ENCODE measurements around the gene DAP. TPM values are rescaled to one million over a fixed set of nuclear protein-coding genes. Genes with fewer than 3 reads are reported as not detected.

The DAP gene
- total and polyA plus RNA-seq, 2 donors from 2014 or later: 123 to 133 TPM

DNA sequence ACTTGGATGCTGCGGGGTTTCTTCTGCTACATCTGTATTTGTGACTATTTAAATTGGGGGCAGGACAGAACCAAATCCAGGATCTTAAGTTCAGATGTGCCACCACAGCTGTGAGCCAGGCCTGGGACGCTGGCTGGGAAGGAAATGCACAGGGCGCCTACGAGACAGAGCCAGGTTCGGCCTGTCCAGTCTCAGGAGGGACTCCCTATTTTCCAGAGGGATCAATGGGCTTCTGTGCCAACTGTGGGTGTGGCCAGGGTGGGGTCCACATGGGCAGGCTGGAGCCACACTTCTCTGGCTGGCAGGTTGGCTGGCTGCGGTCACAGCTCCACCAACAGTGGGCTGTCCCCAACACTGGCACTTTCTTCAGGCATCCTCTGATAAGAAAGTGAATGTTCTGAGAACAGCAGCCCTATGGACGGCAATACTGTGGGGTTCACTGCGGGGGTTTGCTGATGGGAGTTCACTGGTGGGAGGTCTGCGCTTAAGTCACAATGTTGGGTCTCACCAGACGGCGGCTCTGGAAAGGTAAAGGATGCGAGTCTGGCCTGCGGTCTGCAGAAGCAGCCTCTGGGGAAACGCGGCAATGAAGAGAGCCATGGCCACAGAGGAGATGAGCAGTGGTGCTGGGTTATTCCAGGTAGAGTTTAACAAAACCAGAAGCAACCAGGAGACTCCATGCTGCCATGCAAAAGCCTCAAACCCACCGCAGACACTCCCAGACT is 78.1 kb downstream of the DAP start:
- FAIRE-seq (no peak), DNase-seq (no peak)
- no peak overlapping the region for H3K9ac ChIP-seq (ENCODE audit: low read length in 3 of 3)
- H3K4me3 ChIP-seq (ENCODE audit: low read length in 3 of 3): no peak overlapping the region
- peaks cover 0 to 36% (median 27%) of the 10 kb centered on the region in 3 donors for H3K36me3 ChIP-seq (ENCODE audit: control insufficient read depth in 2 of 3, insufficient read depth in 3 of 3, low read length in 3 of 3)
- intact Hi-C loops (cut with DNase I): no loop called here
- peaks cover 0 to 5% (median 0%) of the 10 kb centered on the region in 3 donors for H3K9me3 ChIP-seq (ENCODE audit: control insufficient read depth in 2 of 3, insufficient read depth in 1 of 3, low read length in 3 of 3)
- no peaks in the 10 kb centered on the region for H3K27me3 ChIP-seq (ENCODE audit: control insufficient read depth, insufficient read depth, low read length)
- no peak overlapping the region for H3K27ac ChIP-seq (ENCODE audit: low read depth in 2 of 2, low read length in 2 of 2)
- TF ChIP-seq, protein P1, sequence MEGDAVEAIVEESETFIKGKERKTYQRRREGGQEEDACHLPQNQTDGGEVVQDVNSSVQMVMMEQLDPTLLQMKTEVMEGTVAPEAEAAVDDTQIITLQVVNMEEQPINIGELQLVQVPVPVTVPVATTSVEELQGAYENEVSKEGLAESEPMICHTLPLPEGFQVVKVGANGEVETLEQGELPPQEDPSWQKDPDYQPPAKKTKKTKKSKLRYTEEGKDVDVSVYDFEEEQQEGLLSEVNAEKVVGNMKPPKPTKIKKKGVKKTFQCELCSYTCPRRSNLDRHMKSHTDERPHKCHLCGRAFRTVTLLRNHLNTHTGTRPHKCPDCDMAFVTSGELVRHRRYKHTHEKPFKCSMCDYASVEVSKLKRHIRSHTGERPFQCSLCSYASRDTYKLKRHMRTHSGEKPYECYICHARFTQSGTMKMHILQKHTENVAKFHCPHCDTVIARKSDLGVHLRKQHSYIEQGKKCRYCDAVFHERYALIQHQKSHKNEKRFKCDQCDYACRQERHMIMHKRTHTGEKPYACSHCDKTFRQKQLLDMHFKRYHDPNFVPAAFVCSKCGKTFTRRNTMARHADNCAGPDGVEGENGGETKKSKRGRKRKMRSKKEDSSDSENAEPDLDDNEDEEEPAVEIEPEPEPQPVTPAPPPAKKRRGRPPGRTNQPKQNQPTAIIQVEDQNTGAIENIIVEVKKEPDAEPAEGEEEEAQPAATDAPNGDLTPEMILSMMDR (IDR thresholded peaks at IDR 0.05; ENCODE audit: borderline replicate concordance, extremely low read depth, insufficient read depth): no peak
- no peaks in the 10 kb centered on the region for H3K4me1 ChIP-seq (ENCODE audit: control insufficient read depth in 2 of 3, insufficient read depth in 2 of 3, low read depth in 1 of 3, low read length in 3 of 3)

DNA sequence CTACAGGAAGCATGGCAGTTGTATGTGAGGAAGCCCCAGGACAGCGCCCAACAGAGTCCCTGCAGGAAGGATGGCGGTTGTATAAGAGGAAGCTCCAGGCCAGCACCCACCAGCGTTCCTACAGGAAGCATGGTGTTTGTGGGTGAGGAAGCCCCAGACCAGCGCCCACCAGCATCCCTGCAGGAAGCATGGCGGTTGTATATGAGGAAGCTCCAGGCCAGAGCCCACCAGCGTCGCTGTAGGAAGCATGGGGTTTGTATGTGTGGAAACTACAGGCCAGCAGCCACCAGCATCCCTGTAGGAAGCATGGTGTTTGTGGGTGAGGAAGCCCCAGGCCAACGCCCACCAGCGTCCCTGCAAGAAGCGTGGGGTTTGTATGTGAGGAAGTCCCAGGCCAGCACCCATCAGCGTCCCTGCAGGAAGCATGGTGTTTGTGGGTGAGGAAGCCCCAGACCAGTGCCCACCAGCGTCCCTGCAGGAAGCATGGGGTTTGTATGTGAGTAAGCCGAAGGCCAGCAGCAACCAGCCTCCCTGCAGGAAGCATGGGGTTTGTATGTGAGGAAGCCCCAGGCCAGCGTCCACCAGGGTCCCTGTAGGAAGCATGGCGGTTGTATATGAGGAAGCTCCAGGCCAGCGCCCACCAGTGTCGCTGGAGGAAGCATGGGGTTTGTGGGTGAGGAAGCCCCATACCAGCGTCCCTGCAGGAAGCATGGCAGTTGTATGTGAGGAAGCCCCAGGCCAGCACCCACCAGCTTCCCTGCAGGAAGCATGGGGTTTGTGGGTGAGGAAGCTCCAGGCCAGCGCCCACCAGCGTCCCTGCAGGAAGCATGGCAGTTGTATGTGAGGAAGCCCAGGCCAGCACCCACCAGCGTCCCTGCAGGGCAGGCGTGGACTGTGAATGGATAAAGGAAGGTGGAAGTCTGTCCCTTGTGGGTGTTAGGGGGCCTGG is 79.0 kb downstream of the DAP start:
- no peak for DNase-seq
- Histone ChIP-seq H3K27ac (ENCODE audit: low read depth in 2 of 2, low read length in 2 of 2) (no peak overlapping the region), H3K9me3 (ENCODE audit: control insufficient read depth in 2 of 3, insufficient read depth in 1 of 3, low read length in 3 of 3) (peaks cover 0 to 3% (median 0%) of the 10 kb centered on the region in 3 donors), H3K27me3 (ENCODE audit: control insufficient read depth, insufficient read depth, low read length) (no peaks in the 10 kb centered on the region), H3K36me3 (ENCODE audit: control insufficient read depth in 2 of 3, insufficient read depth in 3 of 3, low read length in 3 of 3) (peaks cover 0 to 40% (median 34%) of the 10 kb centered on the region in 3 donors), H3K4me3 (ENCODE audit: low read length in 3 of 3) (no peak overlapping the region), H3K4me1 (ENCODE audit: control insufficient read depth in 2 of 3, insufficient read depth in 2 of 3, low read depth in 1 of 3, low read length in 3 of 3) (no peaks in the 10 kb centered on the region), H3K9ac (ENCODE audit: low read length in 3 of 3) (no peak overlapping the region)
- TF ChIP-seq, protein P1 (IDR thresholded peaks at IDR 0.05; ENCODE audit: borderline replicate concordance, extremely low read depth, insufficient read depth): no peak
- intact Hi-C loops (cut with DNase I): no loop called here
- no peak for FAIRE-seq

DNA sequence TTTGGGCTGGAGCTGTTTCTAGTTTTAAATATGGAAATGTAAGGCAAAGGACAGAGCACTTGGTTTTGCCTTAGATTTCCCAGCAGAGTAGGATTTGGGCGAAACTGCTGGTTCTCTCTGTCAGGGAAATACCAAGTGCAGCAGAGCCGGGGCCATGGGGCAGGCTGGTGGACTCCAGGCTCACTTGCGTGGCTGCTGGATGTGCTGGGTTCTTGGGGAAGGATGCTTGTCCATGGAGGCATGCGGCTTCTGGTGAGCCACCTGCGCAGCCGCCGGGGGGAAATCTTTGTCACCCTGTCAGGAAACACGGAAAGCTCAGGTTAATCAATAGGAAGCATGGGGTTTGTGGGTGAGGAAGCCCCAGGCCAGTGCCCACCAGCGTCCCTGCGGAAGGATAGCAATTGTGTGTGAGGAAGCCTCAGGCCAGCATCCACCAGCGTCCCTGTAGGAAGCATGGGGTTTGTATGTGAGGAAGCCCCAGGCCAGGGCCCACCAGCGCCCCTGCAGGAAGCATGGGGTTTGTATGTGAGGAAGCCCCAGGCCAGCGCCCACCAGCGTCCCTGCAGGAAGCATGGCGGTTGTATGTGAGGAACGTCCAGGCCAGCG is 80.1 kb downstream of the DAP start:
- H3K27ac ChIP-seq (ENCODE audit: low read depth in 2 of 2, low read length in 2 of 2): no peak overlapping the region
- FAIRE-seq (no peak), DNase-seq (no peak)
- H3K36me3 ChIP-seq (ENCODE audit: control insufficient read depth in 2 of 3, insufficient read depth in 3 of 3, low read length in 3 of 3): peaks cover 0 to 40% (median 34%) of the 10 kb centered on the region in 3 donors
- intact Hi-C loops (cut with DNase I): no loop called here
- no peaks in the 10 kb centered on the region for H3K27me3 ChIP-seq (ENCODE audit: control insufficient read depth, insufficient read depth, low read length)
- TF ChIP-seq, protein P1 (IDR thresholded peaks at IDR 0.05; ENCODE audit: borderline replicate concordance, extremely low read depth, insufficient read depth): no peak
- H3K4me1 ChIP-seq (ENCODE audit: control insufficient read depth in 2 of 3, insufficient read depth in 2 of 3, low read depth in 1 of 3, low read length in 3 of 3): no peaks in the 10 kb centered on the region
- H3K9ac ChIP-seq (ENCODE audit: low read length in 3 of 3): no peak overlapping the region
- H3K4me3 ChIP-seq (ENCODE audit: low read length in 3 of 3): no peak overlapping the region
- H3K9me3 ChIP-seq (ENCODE audit: control insufficient read depth in 2 of 3, insufficient read depth in 1 of 3, low read length in 3 of 3): no peaks in the 10 kb centered on the region
